Epithelial cell of prostate (primary cell): ENCODE measurements around the gene GRIK4.

Experiments used
- DNase-seq: peaks from one replicate; pipeline ENCODE4 v3.0.0-alpha.2; 2011; ENCODE audit warnings: low read depth, low spot score
- H3K27ac ChIP-seq: fragments of 450-650 bp; 2 replicates; pipeline ENCODE4 v1.5.1; 2017; ENCODE audit warnings: mild to moderate bottlenecking

The GRIK4 gene

GRCh38 chr11:120655589-120655988 lies 144.0 kb downstream of the GRIK4 start:
- DNase-seq = no peak
- H3K27ac ChIP-seq = no peak overlapping the region

GRCh38 chr11:120657306-120658070 lies 145.9 kb downstream of the GRIK4 start:
- no peak overlapping the region for H3K27ac ChIP-seq
- DNase-seq = no peak

GRCh38 chr11:120658071-120658423 lies 146.5 kb downstream of the GRIK4 start:
- no peak overlapping the region for H3K27ac ChIP-seq

GRCh38 chr11:120659076-120659475 lies 147.5 kb downstream of the GRIK4 start:
- H3K27ac ChIP-seq = no peak overlapping the region
- no peak for DNase-seq

More at GRCh38 chr11:120658071-120658423, 146.5 kb downstream of the GRIK4 start:
- DNase-seq = no peak

GRCh38 chr11:120660024-120660565 lies 148.5 kb downstream of the GRIK4 start:
- no peak for DNase-seq

GRCh38 chr11:120662071-120662676 lies 150.6 kb downstream of the GRIK4 start:
- H3K27ac ChIP-seq = no peak overlapping the region
- no peak for DNase-seq

More at GRCh38 chr11:120660024-120660565, 148.5 kb downstream of the GRIK4 start:
- H3K27ac ChIP-seq = no peak overlapping the region

GRCh38 chr11:120663142-120663541 lies 151.6 kb downstream of the GRIK4 start:
- DNase-seq = no peak
- no peak overlapping the region for H3K27ac ChIP-seq

GRCh38 chr11:120666121-120666639 lies 154.6 kb downstream of the GRIK4 start:
- H3K27ac ChIP-seq = no peak overlapping the region
- no peak for DNase-seq

GRCh38 chr11:120667281-120667680 lies 155.7 kb downstream of the GRIK4 start:
- no peak for DNase-seq

GRCh38 chr11:120667934-120668333 lies 156.4 kb downstream of the GRIK4 start:
- no peak overlapping the region for H3K27ac ChIP-seq

More at GRCh38 chr11:120667281-120667680, 155.7 kb downstream of the GRIK4 start:
- H3K27ac ChIP-seq = no peak overlapping the region

GRCh38 chr11:120668537-120668936 lies 157.0 kb downstream of the GRIK4 start:
- no peak overlapping the region for H3K27ac ChIP-seq
- no peak for DNase-seq

More at GRCh38 chr11:120667934-120668333, 156.4 kb downstream of the GRIK4 start:
- no peak for DNase-seq

- DNase-seq = no peak
- no peak overlapping the region for H3K27ac ChIP-seq
Measured at GRCh38 chr11:120674542-120674941, 163.0 kb downstream of the GRIK4 start.

- no peak overlapping the region for H3K27ac ChIP-seq
- DNase-seq = no peak
Measured at GRCh38 chr11:120675171-120675570, 163.6 kb downstream of the GRIK4 start.

- no peak for DNase-seq
- no peak overlapping the region for H3K27ac ChIP-seq
Measured at GRCh38 chr11:120676991-120677390, 165.4 kb downstream of the GRIK4 start.

GRCh38 chr11:120680322-120680721 lies 168.8 kb downstream of the GRIK4 start:
- DNase-seq = no peak
- no peak overlapping the region for H3K27ac ChIP-seq

- H3K27ac ChIP-seq = no peak overlapping the region
- no peak for DNase-seq
Measured at GRCh38 chr11:120681434-120682331, 170.1 kb downstream of the GRIK4 start.

- no peak for DNase-seq
- H3K27ac ChIP-seq = no peak overlapping the region
Measured at GRCh38 chr11:120682332-120682649, 170.7 kb downstream of the GRIK4 start.

GRCh38 chr11:120682866-120683265 lies 171.3 kb downstream of the GRIK4 start:
- no peak for DNase-seq
- no peak overlapping the region for H3K27ac ChIP-seq

- no peak overlapping the region for H3K27ac ChIP-seq
- no peak for DNase-seq
Measured at GRCh38 chr11:120686516-120686915, 175.0 kb downstream of the GRIK4 start.

GRCh38 chr11:120688163-120688562 lies 176.6 kb downstream of the GRIK4 start:
- H3K27ac ChIP-seq = no peak overlapping the region
- no peak for DNase-seq
